Esophagus mucosa (tissue), 1 donor: Measurements from ENCODE around the gene MRTFB. TPM values are rescaled to one million over a fixed set of nuclear protein-coding genes. Genes with fewer than 3 reads are reported as not detected.
"Not testable (repeated sequence)": the region's sequence is repeated elsewhere in the genome, so short reads cannot be mapped to it uniquely, and the experiment has no call there.

ENCODE experiments used
- ATAC-seq: fragments of 200-7000 bp; cut with Tn5 transposase; one replicate; pipeline ENCODE4 v1.9.1; 2020
- total RNA-seq: library from RNA; stranded (reverse); gene quantifications from one replicate; pipeline ENCODE4 v1.2.4, GENCODE V29; 2023
- donor health status: DM: yes; HTN: yes; CAD: no.

MRTFB gene, protein sequence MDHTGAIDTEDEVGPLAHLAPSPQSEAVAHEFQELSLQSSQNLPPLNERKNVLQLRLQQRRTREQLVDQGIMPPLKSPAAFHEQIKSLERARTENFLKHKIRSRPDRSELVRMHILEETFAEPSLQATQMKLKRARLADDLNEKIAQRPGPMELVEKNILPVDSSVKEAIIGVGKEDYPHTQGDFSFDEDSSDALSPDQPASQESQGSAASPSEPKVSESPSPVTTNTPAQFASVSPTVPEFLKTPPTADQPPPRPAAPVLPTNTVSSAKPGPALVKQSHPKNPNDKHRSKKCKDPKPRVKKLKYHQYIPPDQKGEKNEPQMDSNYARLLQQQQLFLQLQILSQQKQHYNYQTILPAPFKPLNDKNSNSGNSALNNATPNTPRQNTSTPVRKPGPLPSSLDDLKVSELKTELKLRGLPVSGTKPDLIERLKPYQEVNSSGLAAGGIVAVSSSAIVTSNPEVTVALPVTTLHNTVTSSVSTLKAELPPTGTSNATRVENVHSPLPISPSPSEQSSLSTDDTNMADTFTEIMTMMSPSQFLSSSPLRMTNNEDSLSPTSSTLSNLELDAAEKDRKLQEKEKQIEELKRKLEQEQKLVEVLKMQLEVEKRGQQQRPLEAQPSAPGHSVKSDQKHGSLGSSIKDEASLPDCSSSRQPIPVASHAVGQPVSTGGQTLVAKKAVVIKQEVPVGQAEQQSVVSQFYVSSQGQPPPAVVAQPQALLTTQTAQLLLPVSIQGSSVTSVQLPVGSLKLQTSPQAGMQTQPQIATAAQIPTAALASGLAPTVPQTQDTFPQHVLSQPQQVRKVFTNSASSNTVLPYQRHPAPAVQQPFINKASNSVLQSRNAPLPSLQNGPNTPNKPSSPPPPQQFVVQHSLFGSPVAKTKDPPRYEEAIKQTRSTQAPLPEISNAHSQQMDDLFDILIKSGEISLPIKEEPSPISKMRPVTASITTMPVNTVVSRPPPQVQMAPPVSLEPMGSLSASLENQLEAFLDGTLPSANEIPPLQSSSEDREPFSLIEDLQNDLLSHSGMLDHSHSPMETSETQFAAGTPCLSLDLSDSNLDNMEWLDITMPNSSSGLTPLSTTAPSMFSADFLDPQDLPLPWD
- total RNA-seq, result 34.6 TPM

DNA sequence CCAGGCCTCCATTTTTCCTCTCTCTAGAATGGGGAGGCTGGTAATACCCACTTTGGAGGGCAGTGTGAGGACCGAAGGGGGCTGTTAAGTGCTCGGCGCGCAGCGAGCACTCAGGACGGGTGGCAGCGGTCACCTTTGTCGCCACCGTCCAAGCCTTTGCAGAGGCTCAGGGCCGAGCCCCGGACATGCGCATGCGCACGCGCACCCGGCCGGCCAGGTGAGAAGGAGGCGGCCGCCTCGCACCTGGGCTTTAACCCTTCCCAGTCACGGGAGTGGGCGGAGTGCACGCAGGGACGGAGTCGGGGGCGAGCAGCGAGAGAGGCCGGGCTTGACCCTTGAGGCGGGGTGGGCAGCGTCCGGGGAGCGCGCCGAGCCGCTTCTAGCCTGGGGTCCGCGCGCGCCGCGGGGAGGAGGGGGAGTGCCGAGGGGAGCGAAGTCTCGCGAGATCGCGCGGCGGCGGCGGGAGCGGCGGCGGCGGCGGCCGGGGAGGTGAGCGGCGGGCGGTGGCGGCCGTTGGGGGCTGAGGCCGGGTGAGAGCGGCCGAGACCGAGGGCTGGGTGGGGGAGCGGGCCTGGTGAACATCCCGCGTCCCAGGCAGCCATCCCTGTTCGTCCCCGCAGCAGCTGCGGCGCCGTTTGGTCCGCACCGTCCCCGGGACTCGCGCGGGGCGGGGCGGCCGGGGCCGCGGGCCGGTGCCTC is at the start of gene MRTFB:
Gene MRTFB (plus strand): TSS at position 443 of the 699 bp plus-strand sequence. CDS start 69,288 bp downstream, outside the sequence.
- ATAC-seq, result peak; percentile 81

- ATAC-seq, result not testable (repeated sequence)
Measured at GRCh38 chr16:14023526-14023925, 47.6 kb upstream of the MRTFB start.

GRCh38 chr16:14024283-14024682 is 46.8 kb upstream of the MRTFB start:
- ATAC-seq, result no peak

DNA sequence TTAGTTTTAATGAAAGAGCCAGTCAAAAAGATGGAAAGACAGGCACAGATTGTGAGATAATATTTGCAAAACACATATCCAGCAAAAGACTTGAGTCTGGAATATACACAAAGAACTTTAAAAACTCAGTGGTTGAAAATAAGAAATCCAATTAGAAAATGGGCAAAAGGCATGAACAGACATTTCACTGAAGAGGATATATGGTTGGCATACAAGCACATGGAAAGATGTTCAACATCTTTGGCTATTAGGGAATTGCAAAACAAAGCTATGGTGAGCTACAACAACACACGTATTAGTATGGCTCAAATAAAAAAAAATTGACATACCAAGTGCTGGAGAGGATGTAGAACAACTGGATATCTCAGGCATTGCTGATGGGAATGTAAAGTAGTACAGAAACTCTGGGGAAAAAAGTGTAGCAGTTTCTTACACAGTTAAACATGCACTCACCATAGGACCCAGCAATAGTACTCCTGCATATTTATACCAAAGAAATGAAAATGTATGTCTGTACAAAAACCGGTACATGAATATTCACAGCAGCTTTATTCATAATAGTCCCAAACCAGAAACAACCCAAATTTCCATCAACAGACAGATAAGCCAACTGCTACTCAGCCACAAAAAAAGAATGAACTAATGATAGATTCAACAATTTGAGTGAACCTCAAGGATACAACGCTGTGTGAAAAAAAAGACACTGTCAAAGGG is 44.4 kb upstream of the MRTFB start:
- no peak for ATAC-seq

DNA sequence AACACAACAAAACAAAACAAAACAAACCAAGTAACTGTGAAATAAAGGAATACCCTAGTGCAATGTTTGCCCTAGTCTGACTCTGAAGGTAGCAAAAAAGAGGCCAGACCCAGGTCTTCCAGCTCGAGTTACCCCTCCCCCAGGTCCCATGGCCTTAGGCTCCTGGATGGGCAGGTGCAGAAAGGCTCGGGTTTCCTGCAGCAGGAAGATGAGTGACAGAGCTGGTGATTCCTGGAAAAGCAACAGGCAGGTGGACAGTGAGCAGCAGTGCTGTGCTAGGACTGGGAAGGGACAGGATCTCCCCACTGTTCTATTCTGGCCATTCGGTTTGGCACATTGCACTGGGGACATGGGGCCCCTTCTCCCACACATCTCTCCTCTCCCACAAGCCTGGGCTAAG is 42.9 kb upstream of the MRTFB start:
- ATAC-seq, result no peak

- no peak for ATAC-seq
Measured at GRCh38 chr16:14029658-14030057, 41.5 kb upstream of the MRTFB start.

DNA sequence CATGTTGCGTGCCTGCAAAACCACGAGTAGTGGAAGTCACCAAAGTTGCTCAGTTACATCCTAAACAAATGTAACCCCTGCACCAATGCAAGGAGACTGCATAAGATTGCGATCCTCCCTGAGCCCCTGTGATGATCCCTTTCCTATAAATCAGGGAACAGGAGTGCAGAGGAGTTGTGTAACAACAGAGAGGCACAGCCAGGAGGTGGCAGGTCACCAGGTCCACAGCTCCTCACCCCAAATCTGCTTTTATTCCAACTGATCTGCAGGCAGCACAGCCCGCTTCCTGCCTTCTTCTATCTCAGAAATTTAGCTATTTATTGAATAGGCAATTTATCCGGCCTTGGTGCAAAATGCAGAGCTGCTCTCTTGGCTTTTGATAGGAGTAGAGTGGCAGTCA is 36.0 kb upstream of the MRTFB start:
- ATAC-seq, result no peak

DNA sequence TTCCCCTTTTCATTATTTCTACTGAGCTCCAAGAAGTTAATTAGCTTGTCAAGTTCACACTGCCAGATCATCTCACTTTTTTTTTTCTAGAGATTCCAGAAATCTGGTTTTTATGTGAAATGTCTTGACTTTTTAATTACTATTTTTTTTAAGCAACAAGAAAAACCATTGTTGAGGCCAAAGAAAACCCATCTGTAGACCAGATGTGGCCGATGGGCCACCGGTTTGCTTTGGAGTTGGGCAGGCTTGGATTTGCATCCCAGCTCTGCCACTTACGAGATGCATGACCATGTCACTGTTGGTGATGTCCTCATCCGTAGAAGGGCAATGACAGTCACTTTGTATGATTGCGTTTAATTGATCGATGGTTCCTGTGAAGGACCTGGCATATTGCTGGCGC is 34.2 kb upstream of the MRTFB start:
- no peak for ATAC-seq

- ATAC-seq, result no peak
Measured at GRCh38 chr16:14037960-14038359, 33.2 kb upstream of the MRTFB start.

DNA sequence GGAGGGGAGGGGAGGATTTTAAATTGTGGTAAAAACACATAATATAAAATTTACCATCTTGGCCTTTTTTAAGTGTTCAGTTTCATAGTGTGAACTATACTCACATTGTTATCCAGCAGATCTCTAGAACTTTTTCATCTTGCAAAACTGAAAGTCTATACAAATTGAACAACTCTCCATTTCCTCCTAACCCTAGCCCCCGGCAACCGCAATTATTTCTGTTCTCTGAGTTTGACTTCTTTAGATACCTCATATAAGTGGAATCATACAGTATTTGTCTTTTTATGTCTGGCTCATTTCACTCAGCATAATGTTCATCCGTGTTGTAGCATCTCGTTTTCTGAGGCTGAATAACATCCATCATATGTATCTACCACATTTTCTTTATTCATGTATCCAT is 30.0 kb upstream of the MRTFB start:
- ATAC-seq, result no peak

- ATAC-seq, result peak; percentile 58
Measured at GRCh38 chr16:14042706-14043105, 28.4 kb upstream of the MRTFB start.

DNA sequence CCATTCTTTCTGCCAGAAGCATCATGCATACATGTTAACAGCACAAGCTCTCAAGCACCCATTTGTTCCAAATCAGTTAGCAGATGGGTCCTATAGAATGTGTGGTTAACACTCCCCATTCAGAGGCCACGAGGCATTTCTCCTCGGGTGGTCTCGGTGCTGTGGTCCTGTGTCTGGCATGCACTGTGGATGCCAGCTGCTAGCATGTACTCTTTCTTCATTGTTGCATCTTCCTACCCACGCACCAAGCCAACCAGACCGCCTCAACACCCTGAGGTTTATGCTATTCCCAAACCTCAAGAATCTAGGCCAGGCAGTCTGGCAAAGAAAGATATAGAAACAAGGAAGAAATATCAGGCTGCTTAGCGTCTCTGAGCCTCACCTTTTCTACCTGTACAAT is 27.8 kb upstream of the MRTFB start:
- no peak for ATAC-seq

DNA sequence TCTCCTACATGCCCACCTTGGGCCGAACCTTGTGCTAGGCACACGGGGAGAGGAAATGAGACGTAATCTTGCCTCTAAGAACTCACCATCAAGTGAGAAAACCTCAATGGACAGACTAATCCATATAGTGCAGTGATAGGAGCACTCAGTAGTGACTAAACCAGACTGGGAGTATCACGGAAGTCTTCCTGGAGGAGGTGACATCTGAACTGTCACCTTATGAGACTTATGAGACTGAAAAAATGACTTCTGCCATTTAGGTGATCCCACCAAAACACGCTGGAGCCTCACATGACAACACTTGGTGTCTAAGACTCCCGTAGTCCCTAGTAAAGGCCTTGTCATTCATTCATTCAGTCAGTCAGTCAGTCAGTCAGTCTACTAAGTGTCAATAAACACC is 27.3 kb upstream of the MRTFB start:
- no peak for ATAC-seq

- not testable (repeated sequence) for ATAC-seq
Measured at GRCh38 chr16:14047121-14047859, 23.8 kb upstream of the MRTFB start.

DNA sequence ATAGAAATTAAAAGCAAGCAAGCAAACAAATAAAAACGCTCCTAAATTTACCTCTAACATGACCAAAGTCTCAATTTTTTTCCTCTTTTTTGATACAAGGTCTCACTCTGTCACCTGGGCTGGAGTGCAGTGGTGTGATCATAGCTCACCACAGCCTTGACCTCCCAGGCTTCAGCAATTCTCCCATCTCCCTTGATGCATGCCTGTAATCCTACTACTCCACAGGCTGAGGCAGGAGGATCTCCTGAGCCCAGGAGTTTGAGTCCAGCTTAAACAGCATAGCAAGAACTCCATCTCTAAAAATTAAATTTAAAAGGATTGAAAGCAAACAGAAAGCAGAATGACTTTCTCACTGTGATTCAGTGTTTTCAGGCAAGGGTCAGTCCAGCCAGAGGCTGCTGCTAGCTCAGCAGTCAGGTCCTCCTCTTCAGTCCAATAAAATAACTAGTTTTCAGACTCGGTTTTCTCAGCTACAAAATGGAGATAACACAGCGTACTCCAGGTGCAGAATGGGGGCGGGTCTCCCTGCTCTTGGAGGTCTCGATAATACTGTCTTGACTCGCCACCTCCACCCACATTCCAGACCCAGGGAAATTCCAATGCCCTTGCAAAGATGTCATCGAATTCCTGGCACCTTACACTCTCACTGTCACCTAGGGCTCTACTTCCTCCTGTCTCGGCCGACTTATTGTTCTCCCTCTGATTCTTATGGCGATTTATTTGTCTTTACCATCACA is 20.7 kb upstream of the MRTFB start:
- ATAC-seq, result no peak

- ATAC-seq, result no peak
Measured at GRCh38 chr16:14051103-14051729, 19.9 kb upstream of the MRTFB start.

- peak; percentile 31 for ATAC-seq
Measured at GRCh38 chr16:14056970-14057369, 14.1 kb upstream of the MRTFB start.

DNA sequence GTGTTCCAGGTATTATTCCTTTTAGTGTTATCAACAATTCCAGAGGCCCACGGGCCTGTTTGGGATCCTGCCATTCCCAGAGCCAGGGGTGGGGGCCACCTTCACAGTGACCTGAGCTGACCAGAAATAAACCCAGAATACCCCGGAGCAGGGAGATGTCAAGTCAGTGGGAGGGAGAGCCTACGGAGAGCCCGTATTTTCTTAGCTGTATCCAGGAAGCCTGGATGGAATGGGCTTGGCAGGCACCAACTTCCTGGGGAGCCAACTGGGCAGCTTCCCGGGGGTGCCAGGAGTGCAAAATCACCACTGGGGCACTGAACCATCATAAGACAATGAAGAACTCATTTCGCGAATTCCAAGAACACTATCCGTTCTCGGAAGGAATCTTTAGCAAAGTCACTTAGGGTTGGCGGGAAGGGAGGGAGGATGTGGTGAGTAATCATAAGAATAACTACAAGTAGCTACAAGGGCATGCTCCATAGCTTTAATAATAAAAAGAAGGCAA is 13.2 kb upstream of the MRTFB start:
- ATAC-seq, result peak; percentile 67

DNA sequence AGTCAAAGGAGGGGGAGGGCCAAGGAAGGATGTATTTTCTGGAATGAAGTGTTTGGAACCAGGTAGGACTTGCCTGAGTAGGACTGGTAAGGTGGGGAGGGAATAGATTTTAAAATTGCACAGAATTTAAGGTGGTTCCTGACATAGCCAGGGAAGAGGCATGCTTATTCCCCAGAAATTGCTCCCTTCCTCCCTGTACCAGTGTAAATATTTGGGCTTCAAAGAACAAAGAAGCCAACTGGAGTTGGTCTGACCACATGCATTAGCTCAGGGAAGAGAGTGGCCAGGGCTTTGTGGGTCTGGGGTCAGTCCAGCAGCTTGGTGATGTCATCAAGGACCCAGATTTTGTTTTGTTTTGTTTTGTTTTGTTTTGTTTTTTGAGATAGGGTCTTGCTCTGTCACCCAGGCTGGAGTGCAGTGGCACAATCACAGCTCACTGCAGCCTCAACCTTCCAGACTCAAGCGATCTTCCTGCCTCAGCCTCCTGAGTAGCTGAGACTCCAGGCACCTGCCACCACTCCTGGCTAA is 9.3 kb upstream of the MRTFB start:
- ATAC-seq, result no peak
